ENCODE results near the gene LOXL3.

LOXL3 gene

DNA sequence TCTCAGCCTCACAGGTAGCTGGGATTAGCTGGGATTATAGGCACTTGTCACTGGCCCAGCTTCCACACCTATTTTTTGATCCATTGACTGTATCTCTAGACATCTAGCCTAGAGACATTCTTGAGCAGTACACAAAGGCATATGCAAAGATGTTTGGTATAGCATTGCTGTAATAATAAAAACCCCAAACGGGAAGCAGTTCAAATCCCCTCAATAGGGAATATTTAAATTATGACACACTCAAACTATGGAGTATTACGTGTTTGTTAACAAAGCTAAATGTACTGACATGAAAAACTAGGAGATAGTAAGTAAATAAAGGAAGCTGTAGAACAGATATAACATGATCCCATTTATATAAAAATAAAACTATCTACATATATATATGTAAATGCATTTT is 28.4 kb upstream of the LOXL3 start:
- no peak overlapping the region for H3K4me3 ChIP-seq (ENCODE audit: low read depth, low read length)
- TF ChIP-seq, protein P1, sequence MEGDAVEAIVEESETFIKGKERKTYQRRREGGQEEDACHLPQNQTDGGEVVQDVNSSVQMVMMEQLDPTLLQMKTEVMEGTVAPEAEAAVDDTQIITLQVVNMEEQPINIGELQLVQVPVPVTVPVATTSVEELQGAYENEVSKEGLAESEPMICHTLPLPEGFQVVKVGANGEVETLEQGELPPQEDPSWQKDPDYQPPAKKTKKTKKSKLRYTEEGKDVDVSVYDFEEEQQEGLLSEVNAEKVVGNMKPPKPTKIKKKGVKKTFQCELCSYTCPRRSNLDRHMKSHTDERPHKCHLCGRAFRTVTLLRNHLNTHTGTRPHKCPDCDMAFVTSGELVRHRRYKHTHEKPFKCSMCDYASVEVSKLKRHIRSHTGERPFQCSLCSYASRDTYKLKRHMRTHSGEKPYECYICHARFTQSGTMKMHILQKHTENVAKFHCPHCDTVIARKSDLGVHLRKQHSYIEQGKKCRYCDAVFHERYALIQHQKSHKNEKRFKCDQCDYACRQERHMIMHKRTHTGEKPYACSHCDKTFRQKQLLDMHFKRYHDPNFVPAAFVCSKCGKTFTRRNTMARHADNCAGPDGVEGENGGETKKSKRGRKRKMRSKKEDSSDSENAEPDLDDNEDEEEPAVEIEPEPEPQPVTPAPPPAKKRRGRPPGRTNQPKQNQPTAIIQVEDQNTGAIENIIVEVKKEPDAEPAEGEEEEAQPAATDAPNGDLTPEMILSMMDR (IDR thresholded peaks at IDR 0.05; ENCODE audit: low read depth, low read length): no peak

DNA sequence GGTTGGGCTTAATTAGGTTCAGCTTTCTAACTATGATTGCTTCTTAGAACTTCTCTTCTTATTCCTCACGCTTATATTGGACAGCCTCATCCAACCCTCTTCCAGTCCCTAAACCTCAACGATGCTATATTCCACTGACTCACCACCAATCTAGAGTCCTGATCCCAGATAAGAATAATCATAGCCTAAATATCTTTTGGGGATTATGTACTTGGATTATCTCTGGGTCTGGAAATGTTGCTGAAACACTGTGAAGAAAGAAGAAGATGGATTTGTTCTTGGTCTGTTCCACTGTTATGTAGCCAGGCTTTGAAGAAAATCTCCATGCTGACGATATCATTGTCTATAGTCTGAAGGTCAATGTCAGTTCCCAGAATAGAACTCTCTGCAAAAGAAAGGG is 27.7 kb upstream of the LOXL3 start:
- TF ChIP-seq, protein P1 (IDR thresholded peaks at IDR 0.05; ENCODE audit: low read depth, low read length): no peak

DNA sequence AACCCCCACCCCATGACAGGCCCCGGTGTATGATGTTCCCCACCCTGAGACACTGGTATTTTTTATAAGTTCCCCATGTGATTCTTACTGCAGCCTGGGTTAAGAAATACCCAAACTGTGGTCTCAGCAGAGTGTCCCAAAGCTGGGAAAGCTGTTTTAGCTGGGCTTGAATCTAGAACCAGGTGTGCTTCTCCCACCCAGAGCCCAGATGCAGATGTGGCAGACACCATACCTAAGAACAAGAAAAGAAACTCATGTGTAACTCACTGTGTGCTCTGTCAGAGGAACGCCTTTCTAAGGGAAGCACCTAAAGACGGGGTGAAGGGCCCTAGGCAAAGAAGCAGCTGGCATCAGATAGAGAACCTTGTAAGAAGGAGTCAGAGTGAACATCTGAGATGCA is 24.7 kb upstream of the LOXL3 start:
- no peak overlapping the region for H3K4me3 ChIP-seq (ENCODE audit: low read depth, low read length)
- TF ChIP-seq, protein P1 (IDR thresholded peaks at IDR 0.05; ENCODE audit: low read depth, low read length): no peak

More for the DNA sequence above, 27.7 kb upstream of the LOXL3 start:
- no peak overlapping the region for H3K4me3 ChIP-seq (ENCODE audit: low read depth, low read length)

DNA sequence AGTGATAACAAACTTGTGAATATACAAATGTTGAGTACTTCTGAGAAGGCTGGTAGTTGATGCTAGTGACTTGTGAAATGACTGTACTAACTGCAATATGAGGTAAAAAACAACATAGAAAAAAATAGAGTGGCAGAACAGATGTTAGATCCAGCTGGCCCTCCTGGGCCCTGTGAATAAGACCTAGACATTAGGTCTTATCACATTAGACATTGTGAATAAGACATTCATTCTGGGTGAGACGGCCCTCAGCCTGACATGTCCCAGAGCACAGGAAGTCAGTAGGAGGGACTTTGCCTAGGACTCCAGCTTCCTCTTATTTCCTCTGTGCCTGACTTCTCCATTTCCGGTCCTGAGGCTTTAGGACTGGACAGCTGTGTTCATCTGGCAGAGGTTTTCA is 23.7 kb upstream of the LOXL3 start:
- TF ChIP-seq, protein P1 (IDR thresholded peaks at IDR 0.05; ENCODE audit: low read depth, low read length): no peak
- no peak overlapping the region for H3K4me3 ChIP-seq (ENCODE audit: low read depth, low read length)

DNA sequence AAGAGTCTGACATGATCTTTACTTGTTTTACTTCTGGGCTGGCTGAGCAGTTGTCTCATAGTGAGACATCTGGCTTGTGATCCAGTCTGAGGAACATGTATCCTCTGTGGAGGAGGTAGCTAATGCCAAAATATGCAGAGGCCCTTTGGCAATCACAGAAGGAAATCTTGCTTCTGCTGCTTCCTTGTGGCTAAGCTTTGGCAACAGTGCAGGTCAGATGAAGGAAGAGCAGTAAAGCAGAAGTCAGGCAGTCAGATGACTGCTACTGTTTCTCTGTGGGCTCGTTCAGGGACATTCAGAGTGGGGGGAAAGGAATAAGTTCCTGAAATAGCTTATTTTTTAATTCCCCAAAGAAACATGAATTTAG is 23.1 kb upstream of the LOXL3 start:
- TF ChIP-seq, protein P1 (IDR thresholded peaks at IDR 0.05; ENCODE audit: low read depth, low read length): no peak
- H3K4me3 ChIP-seq (ENCODE audit: low read depth, low read length): no peak overlapping the region

DNA sequence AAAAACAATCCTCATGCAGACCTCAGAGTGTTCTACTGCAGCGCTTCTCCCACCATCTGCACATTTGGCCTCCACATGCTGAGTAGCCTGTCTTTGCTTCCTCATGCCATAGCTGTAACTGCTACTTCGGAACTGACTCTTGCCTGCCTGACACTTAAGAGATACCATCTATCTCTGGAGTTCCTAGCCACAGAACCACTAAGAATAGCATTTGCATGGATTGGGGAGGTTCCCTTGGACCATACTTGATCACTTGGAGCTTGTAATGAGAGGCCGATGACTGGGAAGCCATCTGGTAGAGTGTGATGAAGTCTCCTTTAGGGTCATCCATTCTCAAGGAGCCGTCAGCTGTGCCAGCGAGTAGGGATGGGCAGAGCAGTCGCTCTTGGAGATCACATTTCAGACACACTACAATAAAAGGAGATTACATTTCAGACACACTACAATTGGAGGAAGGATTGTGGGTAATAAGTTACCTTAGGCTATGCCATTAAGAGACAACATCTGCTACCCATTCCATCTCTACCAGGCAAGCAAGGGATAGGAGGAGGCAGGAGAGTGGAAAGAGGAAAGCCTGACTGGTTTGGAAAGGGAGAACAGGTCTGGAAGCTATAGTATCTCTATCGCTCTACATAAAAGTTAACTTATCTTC is 22.6 kb upstream of the LOXL3 start:
- no peak overlapping the region for H3K4me3 ChIP-seq (ENCODE audit: low read depth, low read length)
- TF ChIP-seq, protein P1 (IDR thresholded peaks at IDR 0.05; ENCODE audit: low read depth, low read length): no peak

DNA sequence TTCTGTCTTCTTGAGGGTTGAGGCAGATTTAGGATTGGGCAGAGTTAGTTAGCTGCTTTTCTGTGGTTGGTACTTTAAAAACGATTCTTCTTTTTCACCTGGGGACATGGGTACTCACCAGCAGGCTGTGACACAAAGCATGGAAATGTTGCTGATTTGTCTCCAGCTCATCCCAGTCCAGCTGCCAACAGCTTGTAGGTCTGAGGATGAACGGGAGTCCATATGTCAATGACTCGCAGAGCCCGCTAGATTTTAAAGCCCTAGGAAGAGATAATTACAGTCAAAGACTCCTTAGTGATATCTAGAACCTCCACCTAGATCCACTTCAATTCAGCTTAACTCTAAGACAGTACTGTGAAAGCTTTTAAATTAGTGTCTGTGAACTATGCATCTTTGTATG is 21.6 kb upstream of the LOXL3 start:
- no peak overlapping the region for H3K4me3 ChIP-seq (ENCODE audit: low read depth, low read length)
- TF ChIP-seq, protein P1 (IDR thresholded peaks at IDR 0.05; ENCODE audit: low read depth, low read length): no peak
